Upper lobe of left lung (tissue), 4 donors: ENCODE results near the gene BRCA2.

Source experiments
- EP300 ChIP-seq, 4 donors: sonication (generic); formaldehyde crosslinking; IDR thresholded peaks; one replicate each; pipeline ENCODE4 v1.5.1; 2017; ENCODE audit warnings: antibody characterized with exemption in 4 of 4, control low read depth in 2 of 4
- POLR2A ChIP-seq, 4 donors: fragments of 450-650 bp; IDR thresholded peaks; one replicate each; pipeline ENCODE4 v1.5.1; 2016 to 2017; ENCODE audit warnings: antibody characterized with exemption in 4 of 4, mild to moderate bottlenecking in 2 of 4
- POLR2AphosphoS5 ChIP-seq, 2 donors: sonication (generic); formaldehyde crosslinking; IDR thresholded peaks; one replicate each; pipeline ENCODE4 v1.5.1; 2017; ENCODE audit warnings: antibody characterized with exemption in 2 of 2
- TF ChIP-seq, protein P1 (sequence below), 6 experiments: fragments of 450-650 bp in 4 of 6; fragments of 200-600 bp in 2 of 6; sonication (generic) in 2 of 6; IDR thresholded peaks; one replicate each; pipeline ENCODE4 v1.5.1; 2016 to 2019; ENCODE audit warnings: antibody characterized with exemption in 6 of 6

DNA sequence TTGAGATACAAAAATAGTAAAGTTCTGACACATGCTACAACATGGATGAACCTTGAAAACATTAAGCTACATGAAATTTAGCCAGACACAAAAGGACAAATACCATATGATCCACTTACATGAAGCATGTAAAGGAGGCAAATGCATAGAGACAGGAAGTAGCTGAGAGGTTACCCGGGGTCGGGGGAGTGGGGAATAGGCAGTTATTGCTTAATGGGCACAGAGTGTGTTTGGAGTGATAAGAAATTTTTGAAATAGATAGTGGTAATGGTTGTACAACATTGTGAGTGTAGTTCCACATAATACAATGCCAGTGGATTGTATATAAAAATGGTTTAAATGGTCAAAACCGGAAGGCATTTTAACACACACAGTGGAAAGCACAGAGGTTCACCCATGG, 108.3 kb downstream of the BRCA2 start:
- TF ChIP-seq EP300 (IDR thresholded peaks at IDR 0.05) (no peak), POLR2A (IDR thresholded peaks at IDR 0.05) (no peak), POLR2AphosphoS5 (IDR thresholded peaks at IDR 0.05) (no peak)
- TF ChIP-seq, protein P1, sequence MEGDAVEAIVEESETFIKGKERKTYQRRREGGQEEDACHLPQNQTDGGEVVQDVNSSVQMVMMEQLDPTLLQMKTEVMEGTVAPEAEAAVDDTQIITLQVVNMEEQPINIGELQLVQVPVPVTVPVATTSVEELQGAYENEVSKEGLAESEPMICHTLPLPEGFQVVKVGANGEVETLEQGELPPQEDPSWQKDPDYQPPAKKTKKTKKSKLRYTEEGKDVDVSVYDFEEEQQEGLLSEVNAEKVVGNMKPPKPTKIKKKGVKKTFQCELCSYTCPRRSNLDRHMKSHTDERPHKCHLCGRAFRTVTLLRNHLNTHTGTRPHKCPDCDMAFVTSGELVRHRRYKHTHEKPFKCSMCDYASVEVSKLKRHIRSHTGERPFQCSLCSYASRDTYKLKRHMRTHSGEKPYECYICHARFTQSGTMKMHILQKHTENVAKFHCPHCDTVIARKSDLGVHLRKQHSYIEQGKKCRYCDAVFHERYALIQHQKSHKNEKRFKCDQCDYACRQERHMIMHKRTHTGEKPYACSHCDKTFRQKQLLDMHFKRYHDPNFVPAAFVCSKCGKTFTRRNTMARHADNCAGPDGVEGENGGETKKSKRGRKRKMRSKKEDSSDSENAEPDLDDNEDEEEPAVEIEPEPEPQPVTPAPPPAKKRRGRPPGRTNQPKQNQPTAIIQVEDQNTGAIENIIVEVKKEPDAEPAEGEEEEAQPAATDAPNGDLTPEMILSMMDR (IDR thresholded peaks at IDR 0.05), result no peak
